ENCODE results near the gene ATP6V0E1.
A peak's percentile ranks its signal among the peaks of the same experiment; 100 is the strongest.

ATP6V0E1 gene

DNA sequence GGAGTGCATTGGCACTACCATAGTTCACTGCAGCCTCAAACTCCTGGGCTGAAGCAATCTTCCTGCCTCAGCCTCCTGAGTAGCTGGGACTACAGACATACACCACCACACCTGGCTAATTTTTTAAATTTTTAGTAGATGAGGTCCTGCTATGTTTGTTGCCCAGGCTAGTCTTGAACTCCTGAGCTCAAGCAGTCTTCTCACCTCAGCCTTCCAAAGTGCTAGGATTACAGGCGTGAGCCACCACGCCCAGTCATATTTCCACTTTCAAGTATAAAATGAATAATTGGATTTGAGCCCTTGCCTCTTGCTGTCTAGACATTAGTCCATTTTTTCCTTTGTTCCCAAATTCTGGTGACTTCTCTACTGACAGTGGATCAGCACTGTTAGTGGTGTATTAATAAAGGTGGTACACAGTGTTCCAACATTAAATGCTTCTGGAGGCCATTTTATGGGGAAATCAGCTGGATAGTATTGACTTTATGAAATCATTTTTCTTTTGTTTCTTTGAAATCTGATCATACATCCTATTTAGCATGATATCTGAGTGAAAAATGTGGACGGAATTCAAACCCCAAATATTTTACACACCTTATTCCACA lies 15.9 kb downstream of the ATP6V0E1 start:
- Histone ChIP-seq H4K20me1 (peaks cover 83% of the 10 kb centered on the region), H3K27me3 (no peaks in the 10 kb centered on the region), H3K9me3 (no peaks in the 10 kb centered on the region), H3K9ac (no peak overlapping the region), H3K36me3 (peaks cover 72% of the 10 kb centered on the region), H3K4me3 (no peak overlapping the region), H3K4me1 (peaks cover 40% of the 10 kb centered on the region), H3K4me2 (no peak overlapping the region), H3K27ac (no peak overlapping the region)
- no peak for TF ChIP-seq Cebpa-rat (IDR thresholded peaks at IDR 0.05)

DNA sequence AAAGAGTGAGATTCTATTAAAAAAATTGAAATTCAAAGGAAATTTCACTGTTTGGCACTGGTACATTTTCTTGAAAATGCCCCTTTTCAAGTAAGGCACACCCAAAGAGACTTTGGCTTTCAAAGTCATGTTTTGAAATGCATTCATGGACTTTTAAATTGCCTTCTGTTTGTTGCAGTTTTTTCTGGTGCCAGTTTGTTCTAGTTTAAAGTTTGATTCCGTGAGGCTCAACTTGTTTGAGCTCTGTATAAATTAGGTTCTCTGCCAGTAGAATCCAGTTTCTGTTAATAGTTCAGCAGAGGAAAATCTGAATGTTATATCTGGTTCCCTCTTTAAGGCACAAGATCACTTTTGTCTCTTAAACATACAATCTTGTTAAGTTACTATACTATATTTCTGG lies 16.4 kb downstream of the ATP6V0E1 start:
- Histone ChIP-seq H3K27me3 (no peaks in the 10 kb centered on the region), H3K27ac (no peak overlapping the region), H3K36me3 (peaks cover 70% of the 10 kb centered on the region), H3K9ac (no peak overlapping the region), H3K4me3 (no peak overlapping the region), H4K20me1 (peaks cover 83% of the 10 kb centered on the region), H3K9me3 (no peaks in the 10 kb centered on the region), H3K4me1 (peaks cover 42% of the 10 kb centered on the region), H3K4me2 (no peak overlapping the region)
- TF ChIP-seq Cebpa-rat (IDR thresholded peaks at IDR 0.05) = no peak

DNA sequence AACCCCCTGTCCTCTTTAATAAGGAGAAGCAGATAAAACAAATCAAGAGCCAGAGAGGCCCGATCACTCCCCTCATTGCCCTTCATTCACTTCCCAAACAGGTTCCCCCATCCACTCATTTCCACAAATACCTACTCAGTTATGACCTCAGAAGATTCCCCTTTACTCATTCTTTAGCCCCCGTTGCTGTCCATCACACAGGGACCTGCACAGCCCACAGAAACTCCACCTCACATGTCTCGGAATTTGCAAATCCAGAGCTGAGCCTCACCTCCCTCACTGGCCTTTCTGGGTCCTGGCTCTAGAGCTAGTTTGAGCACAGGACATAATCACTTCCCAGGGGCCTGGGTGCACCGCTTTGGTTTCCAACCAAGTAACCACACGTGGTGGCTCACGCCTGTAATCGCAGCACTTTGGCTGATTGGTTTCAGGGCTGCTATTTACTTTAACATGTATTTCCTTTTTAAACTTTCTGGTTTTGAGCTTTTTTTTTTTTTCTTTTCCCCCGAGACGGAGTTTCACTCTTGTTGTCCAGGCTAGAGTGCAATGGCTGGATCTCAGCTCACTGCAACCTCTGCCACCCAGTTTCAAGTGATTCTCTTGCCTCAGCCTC lies 17.8 kb downstream of the ATP6V0E1 start:
- Histone ChIP-seq H3K36me3 (peaks cover 60% of the 10 kb centered on the region), H3K9me3 (no peaks in the 10 kb centered on the region), H3K4me2 (peak overlapping the region; percentile 71), H3K9ac (peak overlapping the region; percentile 55; the same call in 1 of the 2 replicates), H4K20me1 (peaks cover 90% of the 10 kb centered on the region), H3K27ac (peak overlapping the region; percentile 0; the same call in 1 of the 2 replicates), H3K4me3 (no peak overlapping the region), H3K4me1 (peaks cover 42% of the 10 kb centered on the region), H3K27me3 (no peaks in the 10 kb centered on the region)
- no peak for TF ChIP-seq Cebpa-rat (IDR thresholded peaks at IDR 0.05)

DNA sequence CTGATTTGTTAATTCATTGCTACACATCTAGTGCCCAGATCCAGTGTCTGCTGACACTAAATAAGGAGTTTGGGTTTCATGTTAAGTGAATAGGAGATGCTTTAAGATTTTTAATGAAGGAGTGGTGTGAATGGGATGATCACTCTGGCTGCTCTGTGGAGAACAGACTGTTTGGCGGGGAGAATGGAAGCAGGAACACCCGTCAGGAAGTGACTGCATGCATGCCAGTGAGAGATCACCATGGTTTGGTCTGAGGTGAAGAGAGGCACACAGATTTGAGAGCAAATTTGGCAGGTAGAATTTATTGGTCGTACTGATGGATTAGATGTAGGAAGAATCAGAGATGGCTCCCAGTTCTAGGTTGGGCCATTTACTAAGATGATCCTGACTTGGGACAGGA lies 19.8 kb downstream of the ATP6V0E1 start:
- H3K36me3 ChIP-seq = peaks cover 46% of the 10 kb centered on the region
- H3K9ac ChIP-seq = no peak overlapping the region
- H3K9me3 ChIP-seq = no peaks in the 10 kb centered on the region
- TF ChIP-seq Cebpa-rat (IDR thresholded peaks at IDR 0.05) = no peak
- no peak overlapping the region for H3K27ac ChIP-seq
- no peaks in the 10 kb centered on the region for H3K27me3 ChIP-seq
- H3K4me1 ChIP-seq = peaks cover 42% of the 10 kb centered on the region
- H3K4me2 ChIP-seq = no peak overlapping the region
- H4K20me1 ChIP-seq = peaks cover 100% of the 10 kb centered on the region
- H3K4me3 ChIP-seq = no peak overlapping the region

DNA sequence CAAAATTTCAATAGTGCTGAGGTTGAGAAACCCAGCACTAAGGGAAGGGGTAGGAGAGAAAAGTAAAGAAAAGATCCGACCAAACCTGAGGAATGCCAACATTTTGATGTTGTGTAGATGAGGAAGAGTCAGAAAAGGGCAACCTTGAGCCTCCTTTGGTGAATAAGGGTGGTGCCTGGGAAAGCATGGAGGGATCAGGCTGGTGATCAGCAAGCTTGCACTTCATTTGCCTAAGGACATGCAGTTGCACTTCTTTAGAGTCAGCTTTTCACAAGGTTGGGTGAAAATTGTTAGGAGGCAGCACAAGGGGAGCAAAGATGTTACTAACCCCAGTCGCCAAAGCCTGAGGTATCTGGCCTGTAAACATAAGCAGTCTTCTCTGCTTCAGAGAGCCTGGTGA lies 20.4 kb downstream of the ATP6V0E1 start:
- peaks cover 42% of the 10 kb centered on the region for H3K36me3 ChIP-seq
- H3K9me3 ChIP-seq = no peaks in the 10 kb centered on the region
- H3K27me3 ChIP-seq = no peaks in the 10 kb centered on the region
- no peak overlapping the region for H3K27ac ChIP-seq
- no peak overlapping the region for H3K9ac ChIP-seq
- no peak overlapping the region for H3K4me3 ChIP-seq
- peaks cover 100% of the 10 kb centered on the region for H4K20me1 ChIP-seq
- no peak overlapping the region for H3K4me2 ChIP-seq
- TF ChIP-seq Cebpa-rat (IDR thresholded peaks at IDR 0.05) = no peak
- H3K4me1 ChIP-seq = peaks cover 44% of the 10 kb centered on the region

DNA sequence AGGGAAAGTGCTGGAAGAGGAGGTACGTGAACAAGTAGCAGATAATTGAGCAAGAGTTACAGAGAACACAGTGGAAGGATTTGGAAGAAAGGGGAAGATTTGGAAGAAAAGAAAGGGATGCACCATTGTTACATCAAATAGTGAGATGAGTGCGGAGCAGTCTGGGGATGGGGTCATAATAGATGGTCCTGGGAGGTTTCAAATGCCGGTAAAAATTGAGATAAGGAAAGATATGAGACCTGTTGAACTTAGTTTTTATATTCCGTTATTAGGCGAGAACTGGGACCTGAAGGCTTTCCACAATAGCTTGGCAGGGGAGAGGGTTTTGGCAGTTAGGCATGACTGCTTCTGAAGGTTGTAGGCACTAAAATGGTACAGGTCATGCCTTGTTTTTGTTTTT lies 20.9 kb downstream of the ATP6V0E1 start:
- Histone ChIP-seq H3K36me3 (peaks cover 38% of the 10 kb centered on the region), H3K4me1 (peaks cover 43% of the 10 kb centered on the region), H4K20me1 (peaks cover 100% of the 10 kb centered on the region), H3K4me2 (no peak overlapping the region), H3K4me3 (no peak overlapping the region), H3K9me3 (no peaks in the 10 kb centered on the region), H3K27ac (no peak overlapping the region), H3K9ac (no peak overlapping the region), H3K27me3 (no peaks in the 10 kb centered on the region)
- no peak for TF ChIP-seq Cebpa-rat (IDR thresholded peaks at IDR 0.05)

DNA sequence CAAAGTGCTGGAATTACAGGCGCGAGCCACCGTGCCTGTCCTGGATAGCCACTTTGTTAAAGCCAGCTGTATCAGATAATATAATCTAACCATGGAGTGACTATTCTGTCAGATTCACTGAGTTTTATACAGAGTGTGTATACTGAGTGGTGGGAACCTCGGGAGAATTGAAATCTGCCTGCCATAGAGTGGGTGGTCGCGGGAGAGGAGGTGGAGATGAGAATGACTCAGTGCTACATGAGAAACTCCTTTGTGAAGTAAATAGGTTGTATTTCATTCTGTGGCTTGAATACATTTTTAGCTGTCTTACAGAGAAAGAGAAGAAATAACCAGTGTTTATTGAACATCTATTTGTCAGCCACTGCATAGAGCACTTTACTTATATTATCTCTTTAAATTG lies 26.4 kb downstream of the ATP6V0E1 start:
- Histone ChIP-seq H3K4me3 (no peak overlapping the region), H4K20me1 (peaks cover 98% of the 10 kb centered on the region), H3K4me2 (no peak overlapping the region), H3K27ac (no peak overlapping the region), H3K27me3 (no peaks in the 10 kb centered on the region), H3K9me3 (no peaks in the 10 kb centered on the region), H3K9ac (no peak overlapping the region), H3K4me1 (peaks cover 5% of the 10 kb centered on the region; the same call in 1 of the 2 replicates), H3K36me3 (peaks cover 41% of the 10 kb centered on the region)
- no peak for TF ChIP-seq Cebpa-rat (IDR thresholded peaks at IDR 0.05)

DNA sequence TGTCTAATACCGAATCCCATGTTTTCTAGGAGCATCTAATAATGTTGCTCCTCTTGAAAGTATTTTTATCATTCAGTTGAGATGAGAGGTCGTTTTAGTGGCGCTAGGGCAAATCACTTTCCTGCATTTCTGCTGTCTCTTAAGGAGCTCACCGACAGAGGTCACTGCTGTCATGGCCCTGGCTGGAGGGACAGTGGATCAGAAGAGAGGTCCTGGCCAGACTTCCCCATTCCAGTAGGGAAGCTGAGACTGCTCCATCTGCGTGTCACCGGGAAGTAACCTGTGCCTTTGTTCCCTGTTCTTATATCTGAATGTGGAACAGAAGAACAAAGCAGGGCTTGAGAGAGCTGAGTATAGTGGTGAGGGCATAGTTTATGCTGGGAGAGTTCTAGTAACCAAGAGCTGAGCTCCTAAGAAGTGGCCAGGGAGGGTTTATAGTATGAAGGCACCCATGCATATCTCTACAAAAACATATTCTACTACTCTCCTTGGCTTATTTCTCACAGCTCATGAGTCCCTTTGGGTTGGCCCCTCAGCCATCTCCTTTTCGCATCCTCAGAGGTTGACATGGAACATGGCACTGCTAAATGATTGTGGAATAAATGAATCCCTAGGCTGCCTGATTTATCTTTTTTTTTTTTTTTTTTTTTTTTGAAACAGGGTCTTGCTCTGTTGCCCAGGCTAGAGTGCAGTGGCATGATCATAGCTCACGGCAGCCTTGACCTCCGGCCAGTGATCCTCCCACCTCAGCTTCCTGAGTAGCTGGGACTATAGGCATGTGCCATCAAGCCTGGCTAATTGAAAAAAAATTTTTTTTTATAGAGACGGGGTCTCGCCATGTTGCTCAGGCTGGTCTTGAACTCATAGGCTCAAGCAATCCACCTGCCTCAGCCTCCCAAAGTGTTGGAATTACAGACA lies 27.2 kb downstream of the ATP6V0E1 start:
- H3K4me1 ChIP-seq = peaks cover 5% of the 10 kb centered on the region; the same call in 1 of the 2 replicates
- H3K27me3 ChIP-seq = no peaks in the 10 kb centered on the region
- no peaks in the 10 kb centered on the region for H3K9me3 ChIP-seq
- H3K9ac ChIP-seq = no peak overlapping the region
- no peak for TF ChIP-seq Cebpa-rat (IDR thresholded peaks at IDR 0.05)
- H4K20me1 ChIP-seq = peaks cover 98% of the 10 kb centered on the region
- no peak overlapping the region for H3K4me3 ChIP-seq
- H3K36me3 ChIP-seq = peaks cover 46% of the 10 kb centered on the region
- no peak overlapping the region for H3K4me2 ChIP-seq
- no peak overlapping the region for H3K27ac ChIP-seq

DNA sequence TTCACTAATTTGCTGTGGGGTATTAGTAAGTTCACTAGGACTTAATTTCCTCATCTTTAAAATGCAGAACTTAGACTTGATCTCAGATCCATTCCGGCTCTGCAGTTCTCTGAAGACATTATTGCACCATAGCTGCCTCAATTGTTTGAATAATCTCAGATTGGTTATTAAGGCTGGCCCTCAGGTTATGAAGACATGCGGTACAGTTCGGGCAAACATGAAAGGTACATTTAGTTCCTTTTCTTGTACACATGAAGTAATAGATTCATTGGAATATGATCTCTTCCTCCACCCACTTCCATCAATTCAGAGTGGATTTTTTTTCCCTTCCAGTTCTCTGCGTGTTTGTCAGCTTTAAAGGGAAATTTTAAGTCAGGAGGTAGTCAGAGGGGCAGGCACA lies 28.0 kb downstream of the ATP6V0E1 start:
- no peaks in the 10 kb centered on the region for H3K27me3 ChIP-seq
- H3K4me3 ChIP-seq = no peak overlapping the region
- TF ChIP-seq Cebpa-rat (IDR thresholded peaks at IDR 0.05) = no peak
- no peak overlapping the region for H3K9ac ChIP-seq
- peaks cover 98% of the 10 kb centered on the region for H4K20me1 ChIP-seq
- no peak overlapping the region for H3K4me2 ChIP-seq
- no peak overlapping the region for H3K27ac ChIP-seq
- H3K9me3 ChIP-seq = no peaks in the 10 kb centered on the region
- H3K4me1 ChIP-seq = peaks cover 5% of the 10 kb centered on the region; the same call in 1 of the 2 replicates
- H3K36me3 ChIP-seq = peaks cover 44% of the 10 kb centered on the region

DNA sequence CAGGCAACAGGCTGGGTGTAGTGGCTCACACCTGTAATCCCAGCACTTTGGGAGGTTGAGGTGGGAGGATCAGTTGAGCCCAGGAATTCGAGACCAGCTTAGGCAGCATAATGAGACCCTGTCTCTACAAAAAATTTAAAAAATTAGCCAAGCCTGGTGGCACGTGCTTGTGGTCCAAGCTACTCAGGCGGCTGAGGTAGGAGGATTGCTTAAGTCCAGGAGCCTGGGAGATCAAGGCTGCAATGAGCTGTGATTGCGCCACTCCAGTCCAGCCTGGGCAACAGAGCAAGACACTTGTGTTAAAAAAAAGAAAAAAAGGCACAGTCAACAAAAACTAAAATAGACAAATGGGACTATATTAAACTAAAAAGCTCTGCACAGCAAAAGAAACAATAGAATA lies 29.3 kb downstream of the ATP6V0E1 start:
- Histone ChIP-seq H3K27ac (no peak overlapping the region), H3K4me3 (no peak overlapping the region), H3K9me3 (no peaks in the 10 kb centered on the region), H3K4me2 (no peak overlapping the region), H3K36me3 (peaks cover 49% of the 10 kb centered on the region), H3K27me3 (no peaks in the 10 kb centered on the region), H4K20me1 (peaks cover 98% of the 10 kb centered on the region), H3K4me1 (peaks cover 5% of the 10 kb centered on the region; the same call in 1 of the 2 replicates), H3K9ac (no peak overlapping the region)
- TF ChIP-seq Cebpa-rat (IDR thresholded peaks at IDR 0.05) = no peak
